GM21423 (cell line): ENCODE results near the gene XBP1.
"Not testable (repeated sequence)": the region's sequence is repeated elsewhere in the genome, so short reads cannot be mapped to it uniquely, and the experiment has no call there.

Experiments
- ATAC-seq: cut with Tn5 transposase; IDR thresholded peaks from one replicate; pipeline ENCODE4 v1.9.1; 2021; ENCODE audit warnings: mild to moderate bottlenecking, moderate library complexity; ENCODE audit not compliant: unreplicated experiment

XBP1 gene

DNA sequence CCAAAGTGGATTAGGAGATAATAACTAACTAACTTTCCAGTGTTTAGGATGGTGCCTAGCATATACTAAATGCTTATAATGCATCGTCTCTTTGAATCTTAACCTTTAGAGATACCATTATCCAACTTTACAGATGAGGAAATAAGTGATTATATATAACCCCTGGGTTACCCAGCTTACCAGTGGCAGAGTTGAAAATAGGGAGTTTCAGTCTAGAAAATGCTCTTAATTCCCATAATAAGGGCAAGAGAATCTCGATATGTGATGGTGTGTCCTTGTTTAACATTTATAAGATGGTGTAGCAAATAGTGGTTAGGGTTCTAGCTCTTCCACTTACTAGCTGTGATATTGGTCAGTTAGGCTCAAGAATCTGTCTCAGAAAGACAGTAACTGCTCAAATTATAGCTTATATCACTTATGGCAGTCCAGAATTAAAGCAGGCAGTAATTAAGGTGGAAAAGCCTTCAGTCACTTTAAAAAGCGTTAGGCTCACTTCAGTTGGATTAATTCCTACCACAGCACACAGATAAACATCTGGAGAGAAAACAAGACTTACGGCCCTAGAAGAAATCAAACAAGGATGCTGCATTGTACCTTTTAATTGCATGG is 6.3 kb downstream of the XBP1 start:
- ATAC-seq: no peak

GRCh38 chr22:28792491-28793383 is 7.6 kb downstream of the XBP1 start:
- peak; percentile 28 for ATAC-seq

DNA sequence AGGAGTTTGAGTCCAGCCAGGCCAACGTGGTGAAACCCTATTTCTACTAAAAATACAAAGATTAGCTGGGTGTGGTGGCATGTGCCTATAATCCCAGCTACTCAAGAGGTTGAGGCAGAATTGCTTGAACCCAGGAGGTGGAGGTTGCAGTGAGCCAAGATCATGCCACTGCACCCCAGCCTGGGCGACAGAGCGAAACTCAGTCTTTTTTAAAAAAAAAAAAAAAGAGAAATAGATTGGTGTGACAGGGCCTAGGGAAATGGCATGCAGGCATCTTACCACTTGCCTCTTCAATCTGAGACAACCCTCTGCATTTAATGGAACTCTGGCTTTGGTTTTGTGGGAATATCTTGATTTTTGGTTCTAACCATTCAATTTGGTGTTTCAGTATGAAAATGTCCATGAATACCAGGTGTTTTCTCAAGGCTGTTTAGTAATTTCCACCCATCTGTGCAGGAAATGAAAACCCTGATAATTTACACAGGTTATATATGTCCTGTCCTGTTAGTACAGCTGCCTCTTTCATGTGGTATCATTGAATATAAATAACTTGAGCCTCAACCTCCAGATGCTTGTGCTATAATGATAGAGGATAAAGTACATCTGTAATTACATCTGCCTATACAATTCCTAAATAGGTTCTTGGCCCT is 8.4 kb downstream of the XBP1 start:
- peak; percentile 48 for ATAC-seq

- ATAC-seq: no peak
Measured at GRCh38 chr22:28791124-28791523, 9.2 kb downstream of the XBP1 start.

DNA sequence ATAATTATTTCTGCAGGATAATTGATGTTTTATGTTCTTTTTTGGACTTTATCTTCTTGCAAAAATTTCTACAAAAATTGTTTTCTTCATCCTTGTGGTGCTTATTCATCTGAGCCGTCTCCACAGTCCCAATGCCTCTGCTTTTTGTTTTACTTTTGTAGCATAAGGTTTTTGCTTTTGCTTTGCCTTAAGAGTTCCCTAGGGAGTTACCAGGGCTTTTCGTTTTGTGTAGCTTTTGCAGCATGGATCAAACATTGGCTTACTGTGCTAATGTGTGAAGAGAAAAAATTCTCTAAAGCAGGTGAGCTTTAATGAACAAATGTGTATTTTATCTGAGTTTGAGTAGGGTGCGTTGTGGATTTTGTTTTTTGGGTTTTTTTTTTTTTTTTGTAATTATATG is 11.8 kb downstream of the XBP1 start:
- no peak for ATAC-seq

- no peak for ATAC-seq
Measured at GRCh38 chr22:28783786-28784671, 16.3 kb downstream of the XBP1 start.

DNA sequence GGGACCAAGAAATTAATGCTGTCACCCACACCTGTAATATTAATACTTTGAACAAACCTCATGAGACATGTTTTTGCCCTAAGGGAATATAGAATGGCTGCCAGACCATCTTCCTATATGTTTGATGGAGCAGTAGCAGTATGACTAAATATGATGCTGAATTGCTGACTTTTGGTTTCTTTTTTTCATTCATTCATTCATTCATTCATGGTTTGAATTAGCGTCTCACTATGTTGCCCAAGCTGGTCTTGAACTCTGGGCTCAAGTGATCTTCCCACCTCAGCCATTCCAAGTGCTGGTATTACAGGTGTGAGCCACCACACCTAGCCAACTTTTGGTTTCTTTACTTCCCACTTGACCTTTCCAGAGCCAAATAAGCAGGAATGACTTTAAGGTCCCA is 20.1 kb downstream of the XBP1 start:
- no peak for ATAC-seq

GRCh38 chr22:28779833-28780232 is 20.5 kb downstream of the XBP1 start:
- no peak for ATAC-seq

DNA sequence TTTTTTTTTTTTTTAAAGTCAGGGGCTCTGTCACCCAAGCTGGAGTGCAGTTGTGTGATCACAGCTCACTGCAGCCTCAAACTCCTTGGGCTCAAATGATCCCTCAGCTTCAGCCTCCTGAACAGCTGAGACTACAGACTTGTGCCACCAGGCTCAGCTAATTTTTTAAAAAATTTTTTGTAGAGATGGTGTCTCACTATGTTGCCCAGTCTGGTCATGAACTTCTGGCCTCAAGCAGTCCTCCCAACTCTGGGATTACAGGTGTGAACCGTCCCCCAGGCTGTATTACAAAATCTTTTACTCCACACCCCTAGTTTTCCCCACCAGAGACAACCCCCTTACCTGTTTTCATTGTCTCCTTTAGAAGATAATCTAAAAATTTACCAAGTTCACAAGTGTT is 26.0 kb downstream of the XBP1 start:
- ATAC-seq: no peak

DNA sequence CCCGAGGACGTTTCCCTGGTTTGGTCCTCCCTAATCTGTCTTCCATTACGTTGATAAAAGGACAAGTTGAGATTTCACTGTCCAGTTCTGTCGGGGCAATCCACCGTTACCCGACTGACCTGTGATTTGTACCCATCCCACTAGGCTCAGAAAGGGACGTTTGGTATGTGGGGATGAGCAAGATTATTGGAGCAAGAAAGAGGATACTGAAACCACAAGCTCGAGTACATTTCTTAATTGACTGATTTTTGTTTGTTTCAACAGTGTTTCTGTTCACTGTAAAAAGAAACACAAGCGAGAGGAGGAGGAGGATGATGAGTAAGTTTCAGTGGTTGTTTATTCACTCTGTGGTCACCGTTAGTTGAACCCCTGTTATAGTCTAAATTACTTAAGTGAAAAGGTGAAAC is 26.9 kb downstream of the XBP1 start:
- peak; percentile 28 for ATAC-seq

DNA sequence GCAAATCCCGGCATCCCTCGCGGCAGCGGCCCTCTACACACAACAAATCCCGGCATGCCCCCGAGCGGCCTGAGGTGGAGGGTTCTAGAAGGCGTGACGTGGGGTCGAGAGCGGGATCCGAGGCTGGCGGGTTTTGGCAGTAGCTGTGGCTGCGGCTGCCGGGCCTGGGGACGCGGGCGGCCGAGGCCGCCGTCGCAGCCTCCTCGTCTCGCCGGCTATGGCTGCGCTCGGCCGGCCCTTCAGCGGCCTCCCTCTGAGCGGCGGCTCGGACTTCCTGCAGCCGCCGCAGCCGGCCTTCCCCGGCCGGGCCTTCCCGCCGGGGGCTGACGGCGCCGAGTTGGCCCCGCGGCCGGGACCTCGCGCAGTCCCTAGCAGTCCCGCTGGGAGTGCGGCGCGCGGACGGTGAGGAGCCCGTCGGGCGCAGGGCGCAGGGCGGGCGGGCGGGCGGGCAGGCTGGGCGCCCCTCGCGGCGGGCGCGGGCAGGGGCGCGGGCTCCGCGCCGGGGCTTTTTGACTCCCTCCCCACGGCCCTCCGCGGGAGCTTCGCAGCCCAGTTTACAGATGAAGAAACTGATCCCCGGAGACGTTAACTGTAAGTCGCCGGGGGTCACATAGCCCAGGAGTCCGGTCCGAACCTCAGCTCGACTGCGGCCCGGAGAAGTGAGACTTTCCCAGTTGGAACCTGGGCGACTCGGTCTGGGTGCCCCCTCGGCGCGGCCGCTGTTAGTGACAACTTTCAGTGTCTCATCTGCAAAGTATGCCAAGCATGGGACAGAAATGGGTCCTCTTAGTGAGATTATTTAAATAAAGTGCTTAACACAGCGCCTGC is 27.5 kb downstream of the XBP1 start, which contains the start of gene CCDC117:
TSS of gene CCDC117 (plus strand) at position 63 of the 828 bp plus-strand sequence. CDS start at position 218, 155 bp downstream.
- ATAC-seq: peak; percentile 82

DNA sequence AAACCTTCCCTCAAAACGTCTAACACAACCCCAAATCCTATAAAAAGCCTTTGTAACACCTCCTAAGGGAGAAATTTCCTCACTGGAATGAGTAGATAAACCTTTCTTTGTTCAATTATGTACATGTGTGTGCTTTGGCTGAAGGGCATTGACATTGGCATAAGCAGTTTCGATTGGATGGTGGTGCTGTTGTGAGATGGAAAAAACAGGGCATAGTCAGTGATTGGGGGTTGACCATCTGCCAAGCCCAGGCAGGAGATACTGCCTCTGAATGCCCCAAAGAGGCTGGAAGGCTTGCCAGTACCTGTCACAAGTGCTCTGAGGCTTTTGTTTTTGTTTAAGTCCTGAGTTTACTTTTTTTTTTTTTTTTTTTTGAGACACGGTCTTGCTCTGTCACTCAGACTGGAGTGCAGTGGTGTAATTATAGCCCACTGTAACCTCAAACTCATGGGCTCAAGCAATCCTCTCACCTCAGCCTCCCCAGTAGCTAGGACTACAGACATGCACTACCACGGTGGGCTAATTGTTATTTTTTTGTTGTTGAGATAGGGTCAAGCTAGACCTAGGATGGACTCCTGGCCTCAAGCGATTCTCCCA is 29.1 kb downstream of the XBP1 start:
- ATAC-seq: no peak

DNA sequence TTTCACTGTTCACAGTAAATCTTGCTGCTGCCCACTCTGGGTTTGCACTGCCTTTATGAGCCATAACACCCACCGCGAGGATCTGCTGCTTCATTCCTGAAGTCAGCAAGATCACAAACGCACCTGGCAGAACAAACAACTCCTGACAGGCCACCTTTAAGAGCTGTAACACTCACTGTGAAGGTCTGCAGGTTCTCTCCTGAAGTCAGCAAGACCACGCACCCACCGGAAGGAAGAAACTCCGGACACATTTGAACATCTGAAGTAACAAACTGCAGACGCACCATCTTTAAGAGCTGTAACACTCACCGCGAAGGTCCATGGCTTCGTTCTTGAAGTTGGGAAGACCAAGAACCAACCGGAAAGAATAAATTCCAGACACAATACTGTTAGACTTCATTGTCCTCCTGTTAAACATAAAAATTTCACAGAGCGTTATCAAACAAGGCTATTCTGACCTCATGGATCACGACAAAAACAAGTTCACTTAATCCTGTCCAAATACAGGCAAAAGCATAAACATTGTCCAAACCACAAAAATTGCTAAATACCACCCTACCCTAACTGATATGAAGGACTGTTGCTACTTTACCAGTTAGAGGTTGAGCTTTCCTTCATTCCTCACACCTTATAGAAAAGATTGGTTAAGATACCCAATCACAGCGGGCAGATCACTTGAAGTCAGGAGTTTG is 30.8 kb downstream of the XBP1 start:
- no peak for ATAC-seq

- ATAC-seq: no peak
Measured at GRCh38 chr22:28768701-28769393, 31.5 kb downstream of the XBP1 start.

DNA sequence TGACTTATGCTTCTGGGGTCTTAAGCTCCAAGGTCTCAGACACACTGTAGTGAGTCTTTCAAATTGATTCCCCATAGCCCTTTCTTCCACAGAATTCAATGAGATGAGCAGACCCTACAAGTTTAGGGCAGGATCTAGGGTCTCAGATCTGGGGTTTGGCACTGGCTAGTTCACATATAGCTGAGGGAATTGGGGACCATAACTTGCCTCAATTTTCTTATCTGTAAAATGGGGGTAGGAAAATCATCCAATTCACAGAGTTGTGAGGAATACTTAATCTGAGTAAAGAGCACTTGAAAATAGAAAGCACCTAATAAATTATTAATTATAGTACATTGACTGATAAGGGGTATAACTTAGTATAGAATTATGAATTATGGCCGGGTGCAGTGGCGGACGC is 33.7 kb downstream of the XBP1 start:
- ATAC-seq: no peak

- not testable (repeated sequence) for ATAC-seq
Measured at GRCh38 chr22:28762000-28762399, 38.4 kb downstream of the XBP1 start.

DNA sequence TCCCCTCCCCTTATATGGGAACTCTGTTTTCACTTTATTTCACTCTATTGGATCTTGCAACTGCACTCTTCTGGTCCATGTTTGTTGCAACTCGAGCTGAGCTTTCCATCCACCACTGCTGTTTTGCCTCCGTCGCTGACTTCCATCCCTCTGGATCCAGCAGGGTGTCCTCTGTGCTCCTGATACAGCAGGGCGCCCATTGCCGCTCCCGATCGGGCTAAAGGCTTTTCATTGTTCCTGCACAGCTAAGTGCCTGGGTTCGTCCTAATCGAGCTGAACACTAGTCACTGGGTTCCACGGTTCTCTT is 39.0 kb downstream of the XBP1 start:
- no peak for ATAC-seq

DNA sequence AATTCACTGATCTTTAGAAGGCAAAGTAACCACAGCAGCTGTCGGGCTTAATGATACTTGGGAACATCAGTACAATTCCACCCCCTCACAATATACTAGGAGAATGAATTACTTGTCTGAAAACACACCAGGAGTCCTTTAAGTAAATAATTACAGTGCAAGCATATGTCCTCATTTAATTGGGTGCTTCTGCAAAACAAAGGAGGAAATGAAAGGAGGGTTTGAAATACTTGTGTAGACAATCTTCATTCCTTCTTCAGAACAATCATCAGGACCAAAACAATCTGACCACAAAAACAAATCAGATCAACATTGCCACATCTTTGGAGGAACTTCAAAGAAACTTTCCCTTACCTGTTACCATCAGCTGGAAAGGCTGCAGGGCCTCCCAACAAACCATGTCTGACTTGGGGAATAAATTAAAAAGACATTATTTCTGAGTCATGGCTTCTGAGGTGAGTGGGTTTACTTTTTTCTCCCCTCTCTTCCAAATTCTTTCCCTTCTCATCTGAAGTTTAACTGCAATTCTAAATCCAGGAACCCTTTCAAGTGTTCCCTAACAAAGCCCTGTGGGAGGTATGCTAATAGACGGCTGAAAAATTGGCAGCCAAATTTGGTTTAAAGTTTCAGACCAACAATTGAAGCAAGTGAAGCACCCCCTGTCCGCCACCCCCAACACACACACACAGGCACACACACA is 40.4 kb downstream of the XBP1 start:
- no peak for ATAC-seq
